ENCODE results near the gene MYO9B.
"Not testable (repeated sequence)": the region's sequence is repeated elsewhere in the genome, so short reads cannot be mapped to it uniquely, and the experiment has no call there.

GRCh38 chr19:17138052-17138846 lies 62.7 kb downstream of the MYO9B start:
- not testable (repeated sequence) for TF ChIP-seq CTCF (IDR thresholded peaks at IDR 0.05; ENCODE audit: borderline replicate concordance, extremely low read depth, low read length, poor library complexity, severe bottlenecking); EZH2 (IDR thresholded peaks at IDR 0.05; ENCODE audit: borderline replicate concordance, low read depth, low read length, severe bottlenecking)

Data from DND-41 (cell line).